Pancreas (tissue), 10 donors: ENCODE data around the gene SUPT20HL2. TPM values are rescaled to one million over a fixed set of nuclear protein-coding genes. Genes with fewer than 3 reads are reported as not detected.

Experiments used
- ATAC-seq, 4 donors: fragments of 200-7000 bp; cut with Tn5 transposase; one replicate each; pipeline versions ENCODE4 v1.8.0 to v1.9.1; 2020; ENCODE audit warnings: mild to moderate bottlenecking in 4 of 4, moderate library complexity in 4 of 4
- DNase-seq, 6 donors: peaks; one replicate each; pipeline ENCODE4 v3.0.0-alpha.2; 2020
- FAIRE-seq: peaks from 2 replicates; lab custom pipeline; 2012; peaks lifted over from hg19 to GRCh38; lab: Jason Lieb, UNC
- H3K27ac ChIP-seq, 4 donors: fragments of 200-600 bp; sonication (generic); 1 replicate in 3 of 4; 2 replicates in 1 of 4; pipeline versions ENCODE4 v1.5.0 to v1.8.0; 2020
- H3K27me3 ChIP-seq, 4 donors: fragments of 200-600 bp; one replicate each; pipeline ENCODE4 v1.8.0; 2021
- H3K36me3 ChIP-seq, 3 donors: fragments of 200-600 bp; sonication (generic) in 1 of 3; one replicate each; pipeline versions ENCODE4 v1.5.0 to v1.8.0; 2020 to 2021
- H3K4me1 ChIP-seq, 3 donors: fragments of 200-600 bp; one replicate each; pipeline ENCODE4 v1.8.0; 2021
- H3K4me3 ChIP-seq, 4 donors: fragments of 200-600 bp; sonication (generic) in 2 of 4; one replicate each; pipeline versions ENCODE4 v1.5.0 to v1.8.0; 2020 to 2021
- H3K9me3 ChIP-seq, 4 donors: fragments of 200-600 bp; one replicate each; pipeline ENCODE4 v1.8.0; 2021
- CTCF ChIP-seq, 4 donors: fragments of 200-600 bp; sonication (generic) in 3 of 4; IDR thresholded peaks; one replicate each; pipeline versions ENCODE4 v1.5.0 to v1.8.0; 2021; ENCODE audit warnings: antibody characterized with exemption in 4 of 4
- WGBS, 2 donors: extraction: QIAGEN DNeasy Blood & Tissue Kit; methylation state at CpG; one replicate each; pipeline ENCODE4 v1.1.7; 2013; 5-methylcytosine and 5-hydroxymethylcytosine counted together
- intact Hi-C, 3 donors: fragments of 100-400 bp; cut with DNase I; formaldehyde crosslinking; loops; one replicate each; pipeline versions ENCODE4 v1.11.1 to v1.14.2; 2022
- polyA plus RNA-seq, 2 donors: library from polyadenylated mRNA; stranded (reverse); fragments of 200-250 nt; gene quantifications; one replicate each; pipeline ENCODE4 v1.2.3, GENCODE V29; 2013
- total RNA-seq, 6 donors: library from RNA; stranded (reverse); fragmentation: NEBNext Ultra II Directional in 4 of 6; extraction: Animal tissue kit (Norgen Biotek cat#: 25700) in 4 of 6; gene quantifications; one replicate each; pipeline versions ENCODE4 v1.2.1 to v1.2.4, GENCODE V29; 2021 to 2023
- donor health status: healthy with polysubstance abuse.
- donor health status: DM: no; HTN: no; CAD: no; lungs with moderate emphysema.
- donor health status: DM: no; HTN: no; CAD: no.
- donor health status: control.
- donor health status: control.
- donor health status: Bipolar disorder and iron deficiency.
- donor health status: DM: yes; HTN: yes; CAD: no.
- donor health status: DM: no; HTN: no; CAD: no.
- donor health status: DM: no; HTN: no; CAD: no.
- donor health status: DM: yes; HTN: yes; CAD: no.

Gene SUPT20HL2
- total and polyA plus RNA-seq, 8 donors = not detected

GRCh38 chrX:24268786-24269185, 45.1 kb downstream of the SUPT20HL2 start:
- Histone ChIP-seq H3K9me3 (no peaks in the 10 kb centered on the region), H3K27ac (no peak overlapping the region), H3K4me3 (no peak overlapping the region), H3K4me1 (no peaks in the 10 kb centered on the region), H3K36me3 (no peaks in the 10 kb centered on the region), H3K27me3 (peaks cover 0 to 2% (median 0%) of the 10 kb centered on the region in 4 donors)
- DNase-seq = no peak
- no peak for FAIRE-seq
- no peak for TF ChIP-seq CTCF (IDR thresholded peaks at IDR 0.05)
- intact Hi-C loops = no loop called here
- no peak for ATAC-seq
- 83 to 93% methylated on average over 5 of the region's 5 CpGs for WGBS, 2 donors

DNA sequence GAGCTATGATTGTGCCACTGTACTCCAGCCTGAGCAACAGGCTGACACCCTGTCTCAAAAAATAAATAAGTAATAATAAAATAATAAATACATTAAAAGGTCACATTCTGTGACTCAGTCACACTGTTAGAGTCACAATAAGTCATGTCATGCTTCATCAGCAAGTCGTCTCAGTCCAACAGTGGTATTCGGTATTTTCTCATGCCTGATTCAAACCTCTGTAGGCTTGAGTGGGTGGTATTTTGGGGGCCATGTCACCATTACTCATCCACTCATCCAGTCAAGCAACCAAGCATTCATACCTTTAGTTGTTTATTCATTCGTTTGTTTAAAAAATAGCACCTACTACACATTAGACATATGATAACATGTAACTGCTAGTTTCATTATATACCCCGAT, 46.9 kb downstream of the SUPT20HL2 start:
- Histone ChIP-seq H3K27ac (no peak overlapping the region), H3K36me3 (no peaks in the 10 kb centered on the region), H3K27me3 (peaks cover 0 to 2% (median 0%) of the 10 kb centered on the region in 4 donors), H3K4me1 (no peaks in the 10 kb centered on the region), H3K4me3 (no peak overlapping the region), H3K9me3 (no peaks in the 10 kb centered on the region)
- intact Hi-C loops = no loop called here
- WGBS, 2 donors = 77 to 84% methylated on average over 4 of the region's 4 CpGs
- no peak for DNase-seq
- FAIRE-seq = no peak
- TF ChIP-seq CTCF (IDR thresholded peaks at IDR 0.05) = no peak
- no peak for ATAC-seq

DNA sequence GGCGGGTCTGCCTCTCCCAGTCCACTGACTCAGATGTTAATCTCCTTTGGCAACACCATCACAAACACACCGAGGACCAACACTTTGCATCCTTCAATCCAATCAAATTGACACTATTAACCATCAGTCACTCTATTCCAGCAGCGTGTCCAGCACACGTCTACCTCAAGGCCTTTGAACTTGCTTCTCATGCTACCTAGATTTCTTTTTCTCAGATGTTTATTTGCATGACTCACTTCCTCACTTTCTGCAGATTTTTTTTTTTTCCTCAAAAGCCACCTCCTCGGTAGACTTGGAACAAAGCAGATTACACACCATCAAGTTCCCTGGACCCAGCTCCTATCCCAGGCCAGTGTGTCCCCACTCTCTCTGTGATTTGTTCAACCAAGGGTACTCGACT, 49.5 kb downstream of the SUPT20HL2 start:
- Histone ChIP-seq H3K27ac (no peak overlapping the region), H3K4me3 (no peak overlapping the region), H3K9me3 (no peaks in the 10 kb centered on the region), H3K27me3 (peaks cover 0 to 2% (median 0%) of the 10 kb centered on the region in 4 donors), H3K4me1 (no peaks in the 10 kb centered on the region), H3K36me3 (no peaks in the 10 kb centered on the region)
- DNase-seq (no peak), FAIRE-seq (no peak), ATAC-seq (no peak)
- intact Hi-C loops = no loop called here
- WGBS, 2 donors = 67 to 73% methylated on average over 6 of the region's 6 CpGs
- TF ChIP-seq CTCF (IDR thresholded peaks at IDR 0.05) = no peak

DNA sequence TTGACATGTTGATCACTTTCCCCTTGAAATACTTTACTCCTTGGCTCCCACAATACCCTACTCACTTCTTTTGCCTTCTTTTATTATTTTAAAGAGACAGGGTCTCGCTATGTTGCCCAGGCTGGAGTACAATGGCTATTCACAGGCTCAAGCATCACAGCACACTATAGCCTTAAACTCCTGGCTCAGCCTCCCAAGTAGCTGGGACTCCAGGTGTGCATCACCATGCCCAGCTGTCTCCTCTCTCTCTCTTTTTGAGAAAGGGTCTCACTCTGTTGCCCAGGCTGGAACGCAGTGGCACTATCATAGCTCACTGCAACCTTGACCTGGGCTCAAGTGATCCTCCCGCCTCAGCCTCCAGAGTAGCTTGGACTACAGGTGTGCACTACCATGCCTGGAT, 51.6 kb downstream of the SUPT20HL2 start:
- Histone ChIP-seq H3K27ac (no peak overlapping the region), H3K27me3 (no peaks in the 10 kb centered on the region), H3K36me3 (no peaks in the 10 kb centered on the region), H3K4me1 (no peaks in the 10 kb centered on the region), H3K4me3 (no peak overlapping the region), H3K9me3 (no peaks in the 10 kb centered on the region)
- DNase-seq = no peak
- FAIRE-seq = no peak
- TF ChIP-seq CTCF (IDR thresholded peaks at IDR 0.05) = no peak
- 75 to 93% methylated on average over 3 of the region's 3 CpGs for WGBS, 2 donors
- intact Hi-C loops = no loop called here
- ATAC-seq = no peak

Other genes with a start within 250 kb of the SUPT20HL2 start
- 10 to 100 TPM; 19.0 to 40.3 (median 26.4) TPM for gene ZFX, start 164.3 kb downstream of the SUPT20HL2 start, total RNA-seq
- gene ZFX, start 164.3 kb downstream of the SUPT20HL2 start, polyA plus RNA-seq = 1 to 10 TPM; 4.4 to 8.8 TPM
- gene SUPT20HL1, start 46.6 kb upstream of the SUPT20HL2 start, total RNA-seq = not detected
- gene SUPT20HL1, start 46.6 kb upstream of the SUPT20HL2 start, polyA plus RNA-seq = not detected
- 10 to 100 TPM in 1 of 6 donors, 1 to 10 TPM in 5; 4.7 to 10.1 (median 6.0) TPM for gene PDK3, start 151.2 kb upstream of the SUPT20HL2 start, total RNA-seq
- gene PDK3, start 151.2 kb upstream of the SUPT20HL2 start, polyA plus RNA-seq = 1 to 10 TPM; 2.4 to 3.9 TPM